Activated CD4-positive, alpha-beta T cell treated with anti-CD3 and anti-CD28 coated beads for 4 hours (primary cell): ENCODE results near the gene HIPK2.

Experiments
- DNase-seq, 2 donors: peaks; one replicate each; pipeline ENCODE4 v3.0.0-alpha.2; 2020

HIPK2 gene

GRCh38 chr7:139782932-139783331, 5.1 kb upstream of the HIPK2 start:
- DNase-seq, result no peak

DNA sequence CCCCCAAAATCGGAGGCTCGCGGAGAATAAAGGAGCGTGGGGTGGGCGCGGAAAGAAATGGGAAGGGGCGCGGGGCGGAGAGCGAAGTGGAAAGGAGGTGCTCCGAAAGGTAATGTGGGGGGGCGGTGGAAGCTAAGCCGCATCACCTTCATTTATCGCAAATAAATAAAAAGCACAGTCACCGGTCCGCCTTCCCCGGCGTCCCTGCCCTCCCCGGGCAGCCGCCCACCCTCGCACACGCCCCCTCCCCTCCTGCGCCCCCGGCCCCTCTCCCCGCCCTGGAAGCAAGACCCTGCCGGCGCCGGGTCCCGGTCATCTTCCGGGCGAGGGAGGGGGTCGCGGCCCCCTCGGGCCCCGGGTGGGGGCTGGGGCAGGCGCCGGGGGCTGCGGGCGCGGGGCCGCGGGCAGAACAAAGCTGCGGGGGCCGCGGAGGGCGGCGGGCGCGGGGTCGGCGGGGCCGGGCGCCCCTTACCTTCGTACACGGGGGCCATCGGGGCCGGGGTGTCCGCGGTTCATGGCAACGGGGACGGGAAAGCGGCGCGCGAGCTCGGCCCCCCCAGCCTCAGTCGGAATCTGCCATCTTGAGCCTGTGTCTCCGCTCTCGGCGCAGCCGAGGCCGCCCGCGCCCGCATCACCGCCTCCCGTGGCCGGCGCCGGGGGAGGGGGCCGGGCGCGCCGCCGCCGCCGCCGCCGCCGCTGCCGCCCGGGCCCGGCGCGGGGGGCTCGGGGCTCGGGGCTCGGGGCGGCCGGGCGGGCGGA, 486 bp downstream of the HIPK2 start:
- DNase-seq, result peak; percentile 33 to 42

DNA sequence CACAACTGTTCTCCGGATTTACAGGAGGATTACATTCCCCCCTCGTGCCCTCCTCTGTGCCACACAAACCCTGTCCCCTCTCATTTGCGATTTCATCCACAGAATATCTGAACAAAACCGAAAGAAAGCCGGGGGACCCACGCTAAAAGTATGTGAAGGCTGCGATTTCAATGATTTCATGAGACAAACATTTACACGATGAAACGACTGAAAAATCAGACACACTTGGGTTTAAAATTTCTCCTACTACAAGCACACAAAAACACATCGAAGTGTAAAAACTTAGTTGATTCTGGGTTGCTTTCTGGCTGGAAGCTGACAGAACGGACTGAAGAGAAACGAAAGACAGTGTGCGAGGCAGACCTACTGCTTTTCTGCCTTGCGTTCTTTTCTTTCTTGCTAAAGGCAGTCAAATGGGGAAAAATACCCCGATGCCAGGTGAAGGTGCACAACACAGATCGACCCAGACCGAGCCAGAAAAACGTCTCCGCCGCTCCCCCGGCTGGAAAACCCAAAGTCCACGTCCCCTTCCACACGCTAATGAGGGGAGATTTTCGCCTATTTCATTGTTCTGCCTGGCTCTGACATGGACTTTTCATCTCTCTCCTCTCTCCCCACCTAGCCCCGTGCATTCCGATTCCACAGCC, 1.2 kb downstream of the HIPK2 start:
- DNase-seq, result peak; percentile 28

GRCh38 chr7:139775829-139776266, 1.9 kb downstream of the HIPK2 start:
- DNase-seq, result peak; percentile 58 to 69

DNA sequence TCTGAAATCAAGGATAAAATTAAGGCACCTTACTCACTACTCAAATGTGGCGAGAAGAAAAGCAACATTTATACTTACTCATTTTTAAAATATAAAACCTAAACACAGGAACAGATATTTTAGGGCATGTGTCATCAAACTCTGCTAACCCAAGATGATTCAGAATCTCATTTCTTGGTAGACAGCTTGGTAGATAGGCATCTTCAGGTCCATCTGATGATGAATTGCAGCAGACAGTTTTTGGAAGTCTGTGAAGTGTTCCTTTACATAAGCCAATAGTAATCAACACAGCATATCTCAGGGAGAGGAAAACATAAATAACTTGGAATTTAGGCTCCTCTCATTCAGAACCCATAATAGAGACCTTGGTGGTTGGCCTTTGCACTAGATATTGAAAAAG, 3.4 kb downstream of the HIPK2 start:
- no peak for DNase-seq

GRCh38 chr7:139773371-139773770, 4.4 kb downstream of the HIPK2 start:
- DNase-seq, result no peak

GRCh38 chr7:139772873-139773272, 4.9 kb downstream of the HIPK2 start:
- no peak for DNase-seq

GRCh38 chr7:139772115-139772514, 5.7 kb downstream of the HIPK2 start:
- DNase-seq, result no peak

DNA sequence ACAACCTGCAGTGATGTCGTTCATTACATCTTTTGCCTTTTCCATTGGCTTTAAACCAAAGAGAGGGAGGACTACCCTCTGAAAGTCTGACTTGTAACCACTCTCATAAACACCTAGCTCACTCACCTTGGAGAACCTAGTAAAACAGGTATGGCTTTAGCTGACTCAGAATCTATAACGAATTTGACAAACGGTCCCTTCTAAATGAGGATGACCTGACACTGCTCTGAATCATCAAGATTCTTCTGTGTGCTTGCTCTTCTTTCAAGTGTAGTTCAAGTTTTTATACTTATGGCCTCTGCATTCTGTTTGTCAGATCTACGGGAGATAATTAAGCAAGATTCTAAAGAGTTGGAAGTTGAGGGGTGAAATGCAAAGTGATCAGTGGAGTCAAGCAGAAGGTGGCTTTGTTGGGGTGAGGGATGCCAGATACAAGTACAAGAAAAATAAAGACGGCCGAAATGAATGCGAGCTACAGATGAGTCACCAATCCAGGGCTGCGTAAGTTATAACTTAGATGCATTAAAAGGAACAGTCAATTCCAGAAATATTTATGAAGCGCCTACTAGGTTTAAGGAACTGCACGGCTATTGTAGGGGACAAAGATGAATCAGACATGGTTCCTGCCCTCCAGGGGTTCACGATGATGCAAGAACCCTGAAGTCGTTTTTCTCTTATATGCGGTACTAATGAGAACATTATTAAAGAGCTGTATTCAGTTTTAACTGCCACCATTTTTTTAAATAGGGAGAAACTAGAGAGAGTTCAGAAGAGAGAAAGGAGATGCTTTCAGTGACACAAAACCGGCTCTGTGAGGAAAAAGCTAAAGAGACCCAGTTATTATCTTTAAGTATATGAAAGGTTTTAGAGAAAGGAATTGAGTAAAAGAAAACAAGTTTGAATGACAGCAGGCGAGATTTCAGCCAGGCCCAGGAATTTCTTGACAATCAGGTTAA, 6.5 kb downstream of the HIPK2 start:
- DNase-seq, result no peak

- no peak for DNase-seq
Observed at GRCh38 chr7:139769761-139770160, 8.0 kb downstream of the HIPK2 start.

DNA sequence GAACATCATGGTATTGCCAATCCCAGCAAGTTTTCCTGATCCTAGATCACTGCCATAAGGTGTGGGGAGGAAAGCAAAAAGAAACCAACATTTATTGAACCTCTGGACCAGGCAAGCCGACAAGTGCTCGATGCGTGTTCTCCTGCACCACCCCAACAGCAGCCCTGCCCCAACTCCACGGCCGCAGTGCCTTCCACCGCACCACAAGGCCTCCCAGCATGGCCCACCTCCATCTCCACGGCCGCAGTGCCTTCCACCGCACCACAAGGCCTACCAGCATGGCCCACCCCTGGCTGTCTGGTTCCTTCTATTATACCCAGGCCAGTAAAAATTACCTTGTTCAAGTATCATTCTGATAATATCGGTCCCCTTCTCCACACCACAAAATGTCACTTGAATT, 8.7 kb downstream of the HIPK2 start:
- DNase-seq, result no peak

- no peak for DNase-seq
Observed at GRCh38 chr7:139768249-139768824, 9.5 kb downstream of the HIPK2 start.

GRCh38 chr7:139767561-139767982, 10.2 kb downstream of the HIPK2 start:
- DNase-seq, result no peak

DNA sequence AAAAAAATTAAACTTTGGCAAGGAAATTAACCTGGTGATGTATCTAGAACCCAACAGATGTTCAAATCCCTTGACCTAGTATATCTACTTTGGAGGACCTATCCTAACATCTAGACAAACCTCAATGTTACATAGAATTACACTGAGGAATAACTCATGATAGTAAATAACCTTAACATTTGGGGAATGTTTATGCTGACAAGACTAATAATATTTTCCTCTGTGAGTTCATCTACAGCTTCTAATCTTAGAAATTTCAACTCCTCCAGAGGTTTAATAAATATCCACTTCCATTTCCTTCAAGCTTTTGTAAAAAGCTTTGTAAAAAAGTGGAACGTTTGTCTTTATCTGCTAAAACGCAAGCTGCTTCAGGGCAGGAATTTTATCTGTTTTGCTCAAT, 12.7 kb downstream of the HIPK2 start:
- DNase-seq, result no peak

- no peak for DNase-seq
Observed at GRCh38 chr7:139763330-139763729, 14.5 kb downstream of the HIPK2 start.

DNA sequence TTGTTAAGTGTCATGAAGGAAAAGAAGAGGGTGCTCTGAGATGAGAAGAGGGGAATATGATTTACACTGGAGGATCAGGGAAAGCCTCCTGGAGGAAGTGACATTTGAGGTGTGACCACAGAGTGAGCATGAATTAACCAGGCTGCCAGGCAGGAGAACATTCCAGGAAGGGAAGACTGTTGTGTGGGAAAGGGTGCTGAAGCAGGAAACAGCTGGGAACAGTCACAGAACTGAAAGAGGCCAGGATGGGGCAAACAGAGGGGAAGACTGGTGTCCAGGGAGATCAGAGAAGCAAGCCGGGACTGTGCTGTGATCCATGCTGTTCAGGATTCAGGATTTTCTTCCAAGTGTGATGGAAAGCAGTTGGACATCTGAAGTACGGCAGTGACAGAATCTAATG, 14.9 kb downstream of the HIPK2 start:
- no peak for DNase-seq

GRCh38 chr7:139758388-139758787, 19.4 kb downstream of the HIPK2 start:
- no peak for DNase-seq

GRCh38 chr7:139757968-139758367, 19.8 kb downstream of the HIPK2 start:
- no peak for DNase-seq

DNA sequence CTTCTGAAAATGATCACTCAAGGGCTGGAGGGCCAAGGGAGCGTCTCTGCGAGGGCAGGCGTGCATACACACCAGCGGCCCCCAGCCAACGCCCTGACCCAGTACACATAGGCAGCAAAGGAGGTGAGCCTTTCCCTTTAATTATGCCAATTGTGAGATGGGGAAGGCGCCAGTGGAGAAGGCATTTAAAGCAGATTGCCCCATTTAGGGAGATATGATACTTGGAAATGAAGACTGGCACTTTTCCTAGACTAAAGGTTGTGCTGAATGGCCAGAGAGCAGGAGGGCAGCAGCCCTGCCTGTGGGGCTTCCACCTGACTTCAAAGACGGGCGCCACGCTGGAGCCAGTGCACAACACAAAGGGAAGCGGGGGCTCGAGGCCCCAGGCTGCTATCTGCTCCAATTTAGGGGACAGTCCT, 24.1 kb downstream of the HIPK2 start:
- no peak for DNase-seq

GRCh38 chr7:139753081-139753692, 24.6 kb downstream of the HIPK2 start:
- DNase-seq, result no peak

DNA sequence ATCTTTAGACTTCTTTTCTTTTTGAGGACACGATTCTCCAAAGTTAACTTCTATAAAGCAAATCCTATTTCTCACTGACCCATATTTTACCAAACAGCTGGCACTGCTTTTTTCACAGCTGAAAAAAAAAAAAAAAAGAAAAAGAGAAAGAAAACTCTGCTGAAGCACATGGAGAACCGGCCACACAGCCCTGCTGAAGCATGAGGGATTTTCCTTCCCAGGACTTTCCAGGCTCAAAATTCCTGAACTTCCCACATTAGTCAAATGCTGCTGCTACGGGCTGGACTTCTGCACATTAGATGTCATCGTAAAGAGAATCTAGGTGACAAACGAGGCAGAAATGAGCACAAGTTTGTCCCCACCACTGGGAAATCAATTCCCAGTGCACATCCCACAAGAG, 25.2 kb downstream of the HIPK2 start:
- no peak for DNase-seq

- no peak for DNase-seq
Observed at GRCh38 chr7:139752148-139752547, 25.6 kb downstream of the HIPK2 start.
